Spinal cord (tissue), 10 donors: ENCODE results near the gene FHL1. TPM values are rescaled to one million over a fixed set of nuclear protein-coding genes. Genes with fewer than 3 reads are reported as not detected.
"Not testable (repeated sequence)": the region's sequence is repeated elsewhere in the genome, so short reads cannot be mapped to it uniquely, and the experiment has no call there.

ENCODE experiments used
- DNase-seq, 6 donors: peaks; one replicate each; pipeline versions ENCODE4 v3.0.0 to v3.0.0-alpha.2; 2013 to 2015; ENCODE audit warnings: low spot score in 6 of 6, low read depth in 4 of 6
- H3K27ac ChIP-seq: one replicate; pipeline ENCODE4 v1.5.1; 2013; ENCODE audit warnings: low read depth, low read length, control low read depth
- H3K27me3 ChIP-seq: one replicate; pipeline ENCODE4 v1.6.1; 2013; ENCODE audit warnings: low read length; ENCODE audit not compliant: control insufficient read depth, insufficient read depth
- H3K36me3 ChIP-seq: one replicate; pipeline ENCODE4 v1.6.1; 2013; ENCODE audit warnings: low read length; ENCODE audit not compliant: control insufficient read depth, insufficient read depth
- H3K4me1 ChIP-seq: one replicate; pipeline ENCODE4 v1.6.1; 2013; ENCODE audit warnings: low read length; ENCODE audit not compliant: control insufficient read depth, insufficient read depth
- H3K4me3 ChIP-seq: one replicate; pipeline ENCODE4 v1.5.1; 2013; ENCODE audit warnings: low read depth, low read length, control low read depth
- H3K9me3 ChIP-seq: one replicate; pipeline ENCODE4 v1.6.1; 2013; ENCODE audit warnings: low read length; ENCODE audit not compliant: control insufficient read depth, insufficient read depth
- WGBS: methylation state at CpG from one replicate; pipeline ENCODE4 v1.1.5; 2013; ENCODE audit warnings: missing lambda C conversion rate; ENCODE audit not compliant: insufficient coverage; 5-methylcytosine and 5-hydroxymethylcytosine counted together
- polyA plus RNA-seq, 2 donors: library from polyadenylated mRNA; unstranded; fragments of 120-200 nt; gene quantifications; one replicate each; pipeline ENCODE4 v1.2.1, GENCODE V29; 2013; ENCODE audit not compliant: insufficient read length in 2 of 2
- total RNA-seq, 2 donors: library from RNA; depleted of rRNA in 1 of 2; stranded (reverse); fragments of 120-200 nt in 1 of 2; fragments of >200 nt in 1 of 2; gene quantifications; one replicate each; pipeline versions ENCODE4 v1.2.3 to v1.2.4, GENCODE V29; 2013 to 2014
- donor health status: healthy.

The FHL1 gene
- total and polyA plus RNA-seq, 4 donors: 178 to 429 (median 281) TPM

- DNase-seq: no peak
- H3K4me3 ChIP-seq: no peak overlapping the region
- H3K27me3 ChIP-seq: peaks cover 2% of the 10 kb centered on the region
- no peak overlapping the region for H3K27ac ChIP-seq
- no peaks in the 10 kb centered on the region for H3K36me3 ChIP-seq
- H3K9me3 ChIP-seq: no peaks in the 10 kb centered on the region
- no peaks in the 10 kb centered on the region for H3K4me1 ChIP-seq
- WGBS: 37% methylated on average over 8 of the region's 9 CpGs
Measured at GRCh38 chrX:136162827-136163570, 15.7 kb downstream of the FHL1 start.

GRCh38 chrX:136163689-136164088 is 16.4 kb downstream of the FHL1 start:
- Histone ChIP-seq H3K27ac (no peak overlapping the region), H3K4me3 (no peak overlapping the region), H3K36me3 (no peaks in the 10 kb centered on the region), H3K27me3 (peaks cover 2% of the 10 kb centered on the region), H3K9me3 (no peaks in the 10 kb centered on the region), H3K4me1 (no peaks in the 10 kb centered on the region)
- DNase-seq: no peak
- no CpG with 5 or more reads among the region's 1 CpG for WGBS

GRCh38 chrX:136165406-136165805 is 18.1 kb downstream of the FHL1 start:
- DNase-seq: peak in 1 of 6 donors; percentile 55
- Histone ChIP-seq H3K4me1 (peaks cover 5% of the 10 kb centered on the region), H3K27ac (no peak overlapping the region), H3K36me3 (no peaks in the 10 kb centered on the region), H3K4me3 (no peak overlapping the region), H3K27me3 (peaks cover 2% of the 10 kb centered on the region), H3K9me3 (no peaks in the 10 kb centered on the region)
- WGBS: no CpG with 5 or more reads among the region's 3 CpGs

GRCh38 chrX:136166221-136166855 is 19.0 kb downstream of the FHL1 start:
- H3K27me3 ChIP-seq: peaks cover 4% of the 10 kb centered on the region
- H3K4me3 ChIP-seq: no peak overlapping the region
- peaks cover 5% of the 10 kb centered on the region for H3K4me1 ChIP-seq
- DNase-seq: peak in 1 of 6 donors; percentile 31
- H3K27ac ChIP-seq: no peak overlapping the region
- WGBS: 77% methylated on average over 5 of the region's 8 CpGs
- H3K36me3 ChIP-seq: no peaks in the 10 kb centered on the region
- no peaks in the 10 kb centered on the region for H3K9me3 ChIP-seq

- not testable (repeated sequence) for H3K36me3 ChIP-seq, H3K4me1 ChIP-seq, H3K9me3 ChIP-seq, DNase-seq, H3K4me3 ChIP-seq, H3K27ac ChIP-seq, H3K27me3 ChIP-seq
- 75% methylated on average over 6 of the region's 6 CpGs for WGBS
Measured at GRCh38 chrX:136167989-136168388, 20.7 kb downstream of the FHL1 start.

- H3K36me3 ChIP-seq: no peaks in the 10 kb centered on the region
- H3K27me3 ChIP-seq: peaks cover 2% of the 10 kb centered on the region
- WGBS: 27% methylated on average over 10 of the region's 17 CpGs
- peaks cover 5% of the 10 kb centered on the region for H3K4me1 ChIP-seq
- peak overlapping the region; percentile 26 for H3K27ac ChIP-seq
- no peak overlapping the region for H3K4me3 ChIP-seq
- no peaks in the 10 kb centered on the region for H3K9me3 ChIP-seq
- peak in 4 of 6 donors; percentile 38 to 90 (median 66) for DNase-seq
Measured at GRCh38 chrX:136168929-136169735, 21.8 kb downstream of the FHL1 start.

GRCh38 chrX:136170139-136170800 is 22.9 kb downstream of the FHL1 start:
- no peaks in the 10 kb centered on the region for H3K36me3 ChIP-seq
- H3K4me3 ChIP-seq: no peak overlapping the region
- 55% methylated on average over 8 of the region's 9 CpGs for WGBS
- peak in 1 of 6 donors; percentile 6 for DNase-seq
- H3K9me3 ChIP-seq: no peaks in the 10 kb centered on the region
- peaks cover 5% of the 10 kb centered on the region for H3K4me1 ChIP-seq
- H3K27ac ChIP-seq: peak overlapping the region; percentile 6
- H3K27me3 ChIP-seq: peaks cover 2% of the 10 kb centered on the region

GRCh38 chrX:136171420-136171819 is 24.1 kb downstream of the FHL1 start:
- Histone ChIP-seq H3K36me3 (no peaks in the 10 kb centered on the region), H3K4me1 (peaks cover 5% of the 10 kb centered on the region), H3K9me3 (no peaks in the 10 kb centered on the region), H3K4me3 (no peak overlapping the region), H3K27ac (no peak overlapping the region), H3K27me3 (peaks cover 4% of the 10 kb centered on the region)
- WGBS: no CpG with 5 or more reads among the region's 1 CpG
- no peak for DNase-seq

- no peaks in the 10 kb centered on the region for H3K9me3 ChIP-seq
- no CpG with 5 or more reads among the region's 2 CpGs for WGBS
- peaks cover 2% of the 10 kb centered on the region for H3K27me3 ChIP-seq
- H3K4me3 ChIP-seq: no peak overlapping the region
- DNase-seq: peak in 1 of 6 donors; percentile 38
- no peaks in the 10 kb centered on the region for H3K4me1 ChIP-seq
- H3K27ac ChIP-seq: peak overlapping the region; percentile 35
- no peaks in the 10 kb centered on the region for H3K36me3 ChIP-seq
Measured at GRCh38 chrX:136176399-136176825, 29.1 kb downstream of the FHL1 start.
